ENCODE results near the gene KIF2C.

The KIF2C gene

GRCh38 chr1:44707112-44707881 is 32.3 kb upstream of the KIF2C start:
- no peak for FAIRE-seq
- DNase-seq (ENCODE audit: insufficient read length, low spot score): no peak
- no peak for TF ChIP-seq CTCF (IDR thresholded peaks at IDR 0.05; ENCODE audit: insufficient read depth, missing control alignments)

GRCh38 chr1:44707959-44708831 is 31.4 kb upstream of the KIF2C start:
- peak; percentile 57 for TF ChIP-seq CTCF (IDR thresholded peaks at IDR 0.05; ENCODE audit: insufficient read depth, missing control alignments)
- FAIRE-seq: no peak
- no peak for DNase-seq (ENCODE audit: insufficient read length, low spot score)

GRCh38 chr1:44713321-44713781 is 26.3 kb upstream of the KIF2C start:
- FAIRE-seq (no peak), DNase-seq (ENCODE audit: insufficient read length, low spot score) (no peak)
- no peak for TF ChIP-seq CTCF (IDR thresholded peaks at IDR 0.05; ENCODE audit: insufficient read depth, missing control alignments)

GRCh38 chr1:44714532-44714931 is 25.1 kb upstream of the KIF2C start:
- DNase-seq (ENCODE audit: insufficient read length, low spot score): no peak
- FAIRE-seq: no peak

GRCh38 chr1:44714944-44715571 is 24.6 kb upstream of the KIF2C start:
- peak; percentile 85 for TF ChIP-seq CTCF (IDR thresholded peaks at IDR 0.05; ENCODE audit: insufficient read depth, missing control alignments)
- FAIRE-seq: peak; percentile 76
- DNase-seq (ENCODE audit: insufficient read length, low spot score): peak; percentile 85

More at GRCh38 chr1:44714532-44714931, 25.1 kb upstream of the KIF2C start:
- no peak for TF ChIP-seq CTCF (IDR thresholded peaks at IDR 0.05; ENCODE audit: insufficient read depth, missing control alignments)

- TF ChIP-seq CTCF (IDR thresholded peaks at IDR 0.05; ENCODE audit: insufficient read depth, missing control alignments): no peak
- DNase-seq (ENCODE audit: insufficient read length, low spot score) (no peak), FAIRE-seq (no peak)
These were observed 22.5 kb upstream of the KIF2C start for GRCh38 chr1:44717156-44717555.

Data from D721Med (cell line).